Hepatocyte (in vitro differentiated cells): Measurements from ENCODE around the gene RORB. TPM values are rescaled to one million over a fixed set of nuclear protein-coding genes. Genes with fewer than 3 reads are reported as not detected.

ENCODE experiments used
- DNase-seq: peaks from one replicate; pipeline ENCODE4 v3.0.0-alpha.2; 2016; ENCODE audit warnings: low spot score
- H2AFZ ChIP-seq: fragments of 200-600 bp; sonication (generic); 2 replicates; pipeline ENCODE4 v1.6.0; 2016; ENCODE audit warnings: antibody characterized with exemption, mild to moderate bottlenecking
- H3K27ac ChIP-seq: fragments of 200-600 bp; sonication (generic); 2 replicates; pipeline ENCODE4 v1.5.1; 2016; ENCODE audit warnings: mild to moderate bottlenecking
- H3K27me3 ChIP-seq: fragments of 200-600 bp; sonication (generic); 2 replicates; pipeline ENCODE4 v1.6.1; 2016
- H3K36me3 ChIP-seq: fragments of 200-600 bp; sonication (generic); replicated peaks from 2 replicates; pipeline ENCODE4 v1.5.1; 2016; ENCODE audit warnings: low read depth; ENCODE audit not compliant: insufficient read depth
- H3K4me1 ChIP-seq: fragments of 200-600 bp; sonication (generic); 2 replicates; pipeline ENCODE4 v1.5.1; 2016; ENCODE audit warnings: mild to moderate bottlenecking, moderate library complexity; ENCODE audit not compliant: insufficient read depth
- H3K4me2 ChIP-seq: fragments of 200-600 bp; sonication (generic); 2 replicates; pipeline ENCODE4 v1.6.0; 2016
- H3K4me3 ChIP-seq: fragments of 200-600 bp; sonication (generic); 2 replicates; pipeline ENCODE4 v1.5.1; 2016; ENCODE audit warnings: mild to moderate bottlenecking
- H3K79me2 ChIP-seq: fragments of 200-600 bp; sonication (generic); 2 replicates; pipeline ENCODE4 v1.6.0; 2017; ENCODE audit warnings: mild to moderate bottlenecking
- H3K9me2 ChIP-seq: fragments of 200-600 bp; sonication (generic); replicated peaks from 2 replicates; pipeline ENCODE4 v1.6.0; 2017; ENCODE audit warnings: mild to moderate bottlenecking; ENCODE audit not compliant: insufficient read depth
- H3K9me3 ChIP-seq: fragments of 200-600 bp; sonication (generic); 2 replicates; pipeline ENCODE4 v1.5.1; 2016; ENCODE audit warnings: low read depth, mild to moderate bottlenecking
- H4K20me1 ChIP-seq: fragments of 200-600 bp; sonication (generic); 2 replicates; pipeline ENCODE4 v1.6.0; 2016; ENCODE audit warnings: mild to moderate bottlenecking; ENCODE audit not compliant: insufficient read depth, poor library complexity, severe bottlenecking
- EZH2 ChIP-seq: fragments of 200-600 bp; sonication (generic); IDR thresholded peaks from 2 replicates; pipeline ENCODE4 v1.6.1; 2016; ENCODE audit warnings: antibody characterized with exemption, mild to moderate bottlenecking, borderline replicate concordance
- EZH2phosphoT487 ChIP-seq: fragments of 200-600 bp; sonication (generic); IDR thresholded peaks from one replicate; pipeline ENCODE4 v1.6.1; 2018; ENCODE audit warnings: antibody characterized with exemption, mild to moderate bottlenecking, low read depth, moderate library complexity; ENCODE audit not compliant: unreplicated experiment, severe bottlenecking
- WGBS: methylation state at CpG from one replicate; pipeline ENCODE4 v1.1.6; 2016; ENCODE audit warnings: low lambda C conversion rate; ENCODE audit errors: missing lambda C conversion rate; 5-methylcytosine and 5-hydroxymethylcytosine counted together
- polyA plus RNA-seq: library from polyadenylated mRNA; unstranded; fragments of >200 nt; fragmentation: Nextera tagmentation; extraction: Ambion mirVana; gene quantifications from 2 replicates; pipeline ENCODE4 v1.2.1, GENCODE V29; 2016
- total RNA-seq: library from RNA; depleted of rRNA; stranded (reverse); fragments of >200 nt; gene quantifications from 2 replicates; pipeline ENCODE4 v1.2.3, GENCODE V29; 2014
- TF ChIP-seq, protein P1 (sequence below): fragments of 200-600 bp; sonication (generic); IDR thresholded peaks from 2 replicates; pipeline ENCODE4 v1.5.1; 2016; ENCODE audit warnings: antibody characterized with exemption, mild to moderate bottlenecking; ENCODE audit not compliant: poor library complexity

The RORB gene
- total and polyA plus RNA-seq, 2 experiments from 2014 or later: 1.4 TPM; not detected in 1

DNA sequence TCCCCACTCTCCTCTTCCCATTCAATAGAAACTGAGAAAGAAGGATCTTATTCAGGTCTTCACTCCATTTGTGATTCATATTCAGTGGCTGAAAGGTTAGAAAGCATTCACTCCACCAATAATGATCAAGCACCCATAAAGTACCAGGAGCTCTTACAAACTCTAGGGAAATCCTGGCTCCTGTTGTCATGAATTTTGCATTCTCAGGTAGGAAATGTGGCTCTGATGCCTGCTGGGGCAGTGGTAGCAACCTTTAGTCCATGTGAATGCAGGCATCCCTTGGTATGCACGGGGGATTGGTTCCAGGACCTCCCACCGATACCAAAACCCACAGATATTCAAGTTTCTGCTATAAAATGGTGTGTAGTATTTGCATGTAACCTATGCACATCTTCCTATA is 3.6 kb upstream of the RORB start:
- no peak overlapping the region for H3K4me3 ChIP-seq
- H3K27me3 ChIP-seq: peaks cover 41% of the 10 kb centered on the region
- H3K27ac ChIP-seq: no peak overlapping the region
- 18% methylated on average over 2 of the region's 2 CpGs for WGBS
- H3K79me2 ChIP-seq: no peaks in the 10 kb centered on the region
- no peak overlapping the region for H3K4me2 ChIP-seq
- TF ChIP-seq, protein P1, sequence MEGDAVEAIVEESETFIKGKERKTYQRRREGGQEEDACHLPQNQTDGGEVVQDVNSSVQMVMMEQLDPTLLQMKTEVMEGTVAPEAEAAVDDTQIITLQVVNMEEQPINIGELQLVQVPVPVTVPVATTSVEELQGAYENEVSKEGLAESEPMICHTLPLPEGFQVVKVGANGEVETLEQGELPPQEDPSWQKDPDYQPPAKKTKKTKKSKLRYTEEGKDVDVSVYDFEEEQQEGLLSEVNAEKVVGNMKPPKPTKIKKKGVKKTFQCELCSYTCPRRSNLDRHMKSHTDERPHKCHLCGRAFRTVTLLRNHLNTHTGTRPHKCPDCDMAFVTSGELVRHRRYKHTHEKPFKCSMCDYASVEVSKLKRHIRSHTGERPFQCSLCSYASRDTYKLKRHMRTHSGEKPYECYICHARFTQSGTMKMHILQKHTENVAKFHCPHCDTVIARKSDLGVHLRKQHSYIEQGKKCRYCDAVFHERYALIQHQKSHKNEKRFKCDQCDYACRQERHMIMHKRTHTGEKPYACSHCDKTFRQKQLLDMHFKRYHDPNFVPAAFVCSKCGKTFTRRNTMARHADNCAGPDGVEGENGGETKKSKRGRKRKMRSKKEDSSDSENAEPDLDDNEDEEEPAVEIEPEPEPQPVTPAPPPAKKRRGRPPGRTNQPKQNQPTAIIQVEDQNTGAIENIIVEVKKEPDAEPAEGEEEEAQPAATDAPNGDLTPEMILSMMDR: no peak
- TF ChIP-seq EZH2: no peak
- no peak for TF ChIP-seq EZH2phosphoT487
- H2AFZ ChIP-seq: no peak overlapping the region
- no peaks in the 10 kb centered on the region for H3K4me1 ChIP-seq
- H3K36me3 ChIP-seq: no peaks in the 10 kb centered on the region
- DNase-seq: no peak
- no peaks in the 10 kb centered on the region for H4K20me1 ChIP-seq
- no peaks in the 10 kb centered on the region for H3K9me3 ChIP-seq
- H3K9me2 ChIP-seq: no peaks in the 10 kb centered on the region

GRCh38 chr9:74494490-74494889 is 2.6 kb upstream of the RORB start:
- H3K4me3 ChIP-seq: no peak overlapping the region
- no peaks in the 10 kb centered on the region for H3K36me3 ChIP-seq
- 94% methylated on average over 1 of the region's 1 CpG for WGBS
- H3K27me3 ChIP-seq: peaks cover 51% of the 10 kb centered on the region
- no peaks in the 10 kb centered on the region for H3K79me2 ChIP-seq
- no peak overlapping the region for H2AFZ ChIP-seq
- H3K4me2 ChIP-seq: no peak overlapping the region
- no peaks in the 10 kb centered on the region for H4K20me1 ChIP-seq
- H3K27ac ChIP-seq: no peak overlapping the region
- no peak for DNase-seq
- TF ChIP-seq, protein P1: no peak
- TF ChIP-seq EZH2phosphoT487 (no peak), EZH2 (no peak)
- H3K4me1 ChIP-seq: no peaks in the 10 kb centered on the region
- no peaks in the 10 kb centered on the region for H3K9me2 ChIP-seq
- no peaks in the 10 kb centered on the region for H3K9me3 ChIP-seq

DNA sequence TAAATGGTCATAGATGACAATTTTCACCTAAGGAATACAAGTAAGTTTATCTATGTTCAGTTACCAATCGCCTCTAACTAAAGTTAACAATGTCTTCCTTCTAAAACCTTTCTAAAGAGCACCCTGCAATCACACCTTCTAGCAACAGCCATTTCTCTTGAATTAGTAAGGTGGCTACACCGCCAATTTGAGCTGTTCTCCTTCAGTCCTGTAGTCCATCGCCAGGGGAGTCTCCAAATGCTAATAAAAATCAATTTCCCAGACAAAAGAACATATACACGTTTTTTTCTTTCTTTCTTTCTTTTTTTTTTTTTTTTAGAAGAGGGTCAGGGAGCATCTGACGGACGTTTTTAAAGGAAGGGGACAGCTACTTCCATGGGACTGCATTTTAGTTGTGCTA is 729 bp upstream of the RORB start:
- H3K27me3 ChIP-seq: peaks cover 70% of the 10 kb centered on the region

More for the DNA sequence above, 729 bp upstream of the RORB start:
- no peak overlapping the region for H3K27ac ChIP-seq
- H3K36me3 ChIP-seq: no peaks in the 10 kb centered on the region
- peak overlapping the region; percentile 94 for H3K4me2 ChIP-seq
- H3K79me2 ChIP-seq: no peaks in the 10 kb centered on the region
- H4K20me1 ChIP-seq: no peaks in the 10 kb centered on the region
- no peaks in the 10 kb centered on the region for H3K4me1 ChIP-seq
- TF ChIP-seq, protein P1: no peak
- no peak for TF ChIP-seq EZH2phosphoT487
- TF ChIP-seq EZH2: no peak
- H3K9me2 ChIP-seq: no peaks in the 10 kb centered on the region
- no peaks in the 10 kb centered on the region for H3K9me3 ChIP-seq
- 8% methylated on average over 6 of the region's 6 CpGs for WGBS
- H2AFZ ChIP-seq: peak overlapping the region; percentile 93
- H3K4me3 ChIP-seq: peak overlapping the region; percentile 85
- no peak for DNase-seq
